B cell (primary cell): ENCODE measurements around the gene ATP2A1. TPM values are rescaled to one million over a fixed set of nuclear protein-coding genes. Genes with fewer than 3 reads are reported as not detected.

Experiments
- ATAC-seq: fragments of 200-7000 bp; cut with Tn5 transposase; one replicate; pipeline ENCODE4 v1.10.0; 2021; ENCODE audit warnings: low read depth, mild to moderate bottlenecking, moderate number of reproducible peaks, moderate library complexity
- CTCF ChIA-PET: fragments of 350-600 bp; sonication (Branson Sonifier 250); formaldehyde crosslinking; loops from one replicate; lab custom pipeline; 2021; ENCODE audit warnings: antibody characterized with exemption, inconsistent platforms; lab: Charles Lee
- POLR2A ChIA-PET: fragments of 350-600 bp; sonication (Branson Sonifier 250); formaldehyde crosslinking; loops from one replicate; lab custom pipeline; 2021; ENCODE audit warnings: antibody characterized with exemption; lab: Charles Lee
- DNase-seq: peaks from one replicate; pipeline ENCODE4 v3.0.0; 2013
- H2AFZ ChIP-seq: 2 replicates; pipeline ENCODE4 v1.6.1; 2012; ENCODE audit warnings: mild to moderate bottlenecking, low read depth, low read length; ENCODE audit not compliant: insufficient read depth, poor library complexity, severe bottlenecking
- H3K27ac ChIP-seq, 2 donors: 1 replicate in 1 of 2; 2 replicates in 1 of 2; pipeline ENCODE4 v1.5.1; 2012 to 2013; ENCODE audit warnings: low read length in 2 of 2, mild to moderate bottlenecking in 2 of 2, moderate library complexity in 1 of 2
- H3K27me3 ChIP-seq, 4 experiments: fragments of 200-600 bp in 1 of 4; sonication (generic) in 1 of 4; replicated peaks in 1 of 4; 1 replicate in 2 of 4; 2 replicates in 2 of 4; pipeline versions ENCODE4 v1.6.1 to v1.7.0; 2013 to 2016; ENCODE audit warnings: low read length in 3 of 4, mild to moderate bottlenecking in 2 of 4, mixed read lengths in 1 of 4, moderate library complexity in 1 of 4; ENCODE audit not compliant: insufficient read depth in 4 of 4, control insufficient read depth in 3 of 4; ENCODE audit errors: control extremely low read depth in 1 of 4
- H3K36me3 ChIP-seq, 2 experiments: replicated peaks in 1 of 2; 1 replicate in 1 of 2; 2 replicates in 1 of 2; pipeline versions ENCODE4 v1.6.1 to v1.7.1; 2013; ENCODE audit warnings: low read length in 1 of 2; ENCODE audit not compliant: insufficient read depth in 2 of 2, control insufficient read depth in 1 of 2; ENCODE audit errors: control extremely low read depth in 1 of 2, extremely low read depth in 1 of 2
- H3K4me1 ChIP-seq, 2 donors: fragments of 200-600 bp in 1 of 2; sonication (generic) in 1 of 2; 1 replicate in 1 of 2; 2 replicates in 1 of 2; pipeline versions ENCODE4 v1.5.1 to v1.6.1; 2013 to 2017; ENCODE audit warnings: low read length in 2 of 2; ENCODE audit not compliant: control insufficient read depth in 2 of 2, insufficient read depth in 2 of 2
- H3K4me2 ChIP-seq: replicated peaks from 2 replicates; pipeline ENCODE3; 2012; ENCODE audit warnings: mild to moderate bottlenecking, low read depth, low read length; ENCODE audit not compliant: poor library complexity, severe bottlenecking
- H3K4me3 ChIP-seq, 5 experiments: fragments of 200-600 bp in 1 of 5; sonication (generic) in 1 of 5; 1 replicate in 3 of 5; 2 replicates in 2 of 5; pipeline versions ENCODE4 v1.5.1 to v1.7.0; 2011 to 2016; ENCODE audit warnings: low read length in 4 of 5, mild to moderate bottlenecking in 4 of 5, low read depth in 2 of 5, control low read depth in 1 of 5, moderate library complexity in 1 of 5; ENCODE audit not compliant: insufficient read depth in 1 of 5; ENCODE audit errors: control extremely low read depth in 1 of 5, extremely low read depth in 1 of 5
- H3K79me2 ChIP-seq: fragments of 200-600 bp; sonication (generic); one replicate; pipeline ENCODE4 v1.6.0; 2016; ENCODE audit warnings: low read length; ENCODE audit not compliant: control insufficient read depth, insufficient read depth
- H3K9ac ChIP-seq: fragments of 200-600 bp; sonication (generic); 2 replicates; pipeline ENCODE4 v1.6.1; 2017; ENCODE audit warnings: mild to moderate bottlenecking, low read length, moderate library complexity
- H3K9me3 ChIP-seq, 3 donors: one replicate each; pipeline versions ENCODE4 v1.6.1 to v1.7.1; 2013; ENCODE audit warnings: low read length in 2 of 3; ENCODE audit not compliant: control insufficient read depth in 2 of 3, insufficient read depth in 1 of 3; ENCODE audit errors: control extremely low read depth in 1 of 3
- H4K20me1 ChIP-seq: 2 replicates; pipeline ENCODE4 v1.6.0; 2012; ENCODE audit warnings: mild to moderate bottlenecking, low read length; ENCODE audit not compliant: insufficient read depth, control insufficient read depth, poor library complexity, severe bottlenecking
- H3K27ac Mint-ChIP-seq: one replicate; pipeline ENCODE4 v1.8.0; 2021; ENCODE audit warnings: mixed read lengths
- H3K27me3 Mint-ChIP-seq: one replicate; pipeline ENCODE4 v1.8.0; 2021; ENCODE audit warnings: mixed read lengths
- H3K4me1 Mint-ChIP-seq: one replicate; pipeline ENCODE4 v1.8.0; 2021; ENCODE audit warnings: mixed read lengths
- H3K4me3 Mint-ChIP-seq: one replicate; pipeline ENCODE4 v1.8.0; 2021; ENCODE audit warnings: mixed read lengths
- H3K9me3 Mint-ChIP-seq: one replicate; pipeline ENCODE4 v1.8.0; 2022; ENCODE audit warnings: mixed read lengths; ENCODE audit not compliant: insufficient read depth
- EZH2 ChIP-seq: IDR thresholded peaks from 2 replicates; pipeline ENCODE4 v1.6.1; 2012; ENCODE audit warnings: borderline replicate concordance, low read depth, mild to moderate bottlenecking, moderate library complexity, low read length; ENCODE audit not compliant: insufficient read depth, poor library complexity, severe bottlenecking
- WGBS: methylation state at CpG from one replicate; pipeline ENCODE4 v1.1.5; 2013; ENCODE audit warnings: missing lambda C conversion rate; ENCODE audit not compliant: insufficient coverage; 5-methylcytosine and 5-hydroxymethylcytosine counted together
- intact Hi-C: fragments of 100-400 bp; cut with micrococcal nuclease; formaldehyde crosslinking; loops from one replicate; pipeline ENCODE4 v1.10.0; 2022
- polyA plus RNA-seq: library from polyadenylated mRNA; depleted of rRNA; stranded (reverse); fragments of >200 nt; gene quantifications from 2 replicates; pipeline ENCODE4 v1.2.3, GENCODE V29; 2012
- total RNA-seq, 2 donors: library from RNA; stranded (reverse); fragments of 120-200 nt in 1 of 2; gene quantifications; 1 replicate in 1 of 2; 2 replicates in 1 of 2; pipeline versions ENCODE4 v1.2.3 to v1.2.4, GENCODE V29; 2013 to 2022
- TF ChIP-seq, protein P1 (sequence below): fragments of 200-600 bp; IDR thresholded peaks from one replicate; pipeline ENCODE4 v1.8.0; 2022; ENCODE audit warnings: antibody characterized with exemption, mild to moderate bottlenecking

ATP2A1 gene
- total and polyA plus RNA-seq, 2 donors (not counting 1 experiment from before 2014, with no cell fraction given), result 0.31 to 0.84 TPM

DNA sequence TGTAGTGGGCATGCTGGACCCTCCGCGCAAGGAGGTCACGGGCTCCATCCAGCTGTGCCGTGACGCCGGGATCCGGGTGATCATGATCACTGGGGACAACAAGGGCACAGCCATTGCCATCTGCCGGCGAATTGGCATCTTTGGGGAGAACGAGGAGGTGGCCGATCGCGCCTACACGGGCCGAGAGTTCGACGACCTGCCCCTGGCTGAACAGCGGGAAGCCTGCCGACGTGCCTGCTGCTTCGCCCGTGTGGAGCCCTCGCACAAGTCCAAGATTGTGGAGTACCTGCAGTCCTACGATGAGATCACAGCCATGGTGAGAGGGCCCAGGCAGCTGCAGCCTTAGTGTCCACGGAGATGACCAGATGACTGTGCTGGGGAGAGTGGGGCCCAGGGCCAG lies 22.3 kb downstream of the ATP2A1 start:
- Histone ChIP-seq H3K4me1 (peaks cover 12 to 16% of the 10 kb centered on the region in 2 donors), H3K27me3 (no peaks in the 10 kb centered on the region), H3K79me2 (no peaks in the 10 kb centered on the region), H3K9ac (no peak overlapping the region), H3K36me3 (peaks cover 2 to 21% of the 10 kb centered on the region in 2 experiments), H3K9me3 (no peaks in the 10 kb centered on the region), H3K4me3 (no peak overlapping the region), H4K20me1 (peaks cover 13% of the 10 kb centered on the region), H3K4me2 (no peak overlapping the region), H3K27ac (no peak overlapping the region), H2AFZ (no peak overlapping the region)
- WGBS, result 98% methylated on average over 25 of the region's 25 CpGs
- CTCF ChIA-PET, result interaction anchor here (0.9 to 2.8 kb wide), 2 partner anchors 30 to 44 kb away, joined by 3 to 8 read pairs; no protein-coding TSS in a partner anchor
- intact Hi-C loops, result no loop called here
- ATAC-seq, result no peak
- Mint-ChIP-seq H3K4me3 (no peak overlapping the region), H3K27ac (peak overlapping the region; percentile 15), H3K9me3 (no peaks in the 10 kb centered on the region), H3K27me3 (no peaks in the 10 kb centered on the region), H3K4me1 (peaks cover 19% of the 10 kb centered on the region)
- TF ChIP-seq EZH2, result no peak
- TF ChIP-seq, protein P1, sequence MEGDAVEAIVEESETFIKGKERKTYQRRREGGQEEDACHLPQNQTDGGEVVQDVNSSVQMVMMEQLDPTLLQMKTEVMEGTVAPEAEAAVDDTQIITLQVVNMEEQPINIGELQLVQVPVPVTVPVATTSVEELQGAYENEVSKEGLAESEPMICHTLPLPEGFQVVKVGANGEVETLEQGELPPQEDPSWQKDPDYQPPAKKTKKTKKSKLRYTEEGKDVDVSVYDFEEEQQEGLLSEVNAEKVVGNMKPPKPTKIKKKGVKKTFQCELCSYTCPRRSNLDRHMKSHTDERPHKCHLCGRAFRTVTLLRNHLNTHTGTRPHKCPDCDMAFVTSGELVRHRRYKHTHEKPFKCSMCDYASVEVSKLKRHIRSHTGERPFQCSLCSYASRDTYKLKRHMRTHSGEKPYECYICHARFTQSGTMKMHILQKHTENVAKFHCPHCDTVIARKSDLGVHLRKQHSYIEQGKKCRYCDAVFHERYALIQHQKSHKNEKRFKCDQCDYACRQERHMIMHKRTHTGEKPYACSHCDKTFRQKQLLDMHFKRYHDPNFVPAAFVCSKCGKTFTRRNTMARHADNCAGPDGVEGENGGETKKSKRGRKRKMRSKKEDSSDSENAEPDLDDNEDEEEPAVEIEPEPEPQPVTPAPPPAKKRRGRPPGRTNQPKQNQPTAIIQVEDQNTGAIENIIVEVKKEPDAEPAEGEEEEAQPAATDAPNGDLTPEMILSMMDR, result no peak
- no peak for DNase-seq
- POLR2A ChIA-PET, result no interaction called here

DNA sequence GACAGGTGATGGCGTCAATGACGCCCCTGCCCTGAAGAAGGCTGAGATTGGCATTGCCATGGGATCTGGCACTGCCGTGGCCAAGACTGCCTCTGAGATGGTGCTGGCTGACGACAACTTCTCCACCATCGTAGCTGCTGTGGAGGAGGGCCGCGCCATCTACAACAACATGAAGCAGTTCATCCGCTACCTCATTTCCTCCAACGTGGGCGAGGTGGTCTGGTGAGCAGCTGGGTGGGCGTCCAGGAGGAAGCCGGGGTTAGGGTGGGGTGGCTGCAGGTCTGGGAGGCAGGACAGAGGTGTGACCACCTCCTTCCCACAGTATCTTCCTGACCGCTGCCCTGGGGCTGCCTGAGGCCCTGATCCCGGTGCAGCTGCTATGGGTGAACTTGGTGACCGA lies 23.6 kb downstream of the ATP2A1 start:
- Histone ChIP-seq H3K9me3 (no peaks in the 10 kb centered on the region), H3K9ac (no peak overlapping the region), H2AFZ (no peak overlapping the region), H4K20me1 (peaks cover 13% of the 10 kb centered on the region), H3K79me2 (no peaks in the 10 kb centered on the region), H3K4me1 (peaks cover 12 to 16% of the 10 kb centered on the region in 2 donors), H3K27ac (no peak overlapping the region), H3K4me2 (no peak overlapping the region), H3K4me3 (no peak overlapping the region), H3K36me3 (peaks cover 2 to 30% of the 10 kb centered on the region in 2 experiments), H3K27me3 (no peaks in the 10 kb centered on the region)
- no peak for TF ChIP-seq EZH2
- TF ChIP-seq, protein P1, result no peak
- Mint-ChIP-seq H3K27ac (no peak overlapping the region), H3K4me1 (peaks cover 16% of the 10 kb centered on the region), H3K27me3 (no peaks in the 10 kb centered on the region), H3K9me3 (no peaks in the 10 kb centered on the region), H3K4me3 (no peak overlapping the region)
- intact Hi-C loops, result loop anchor here (2.0 kb wide), 1 partner anchor 43 kb away; no protein-coding TSS in a partner anchor
- ATAC-seq (no peak), DNase-seq (peak; percentile 20)
- CTCF ChIA-PET, result interaction anchor here (1.2 to 1.3 kb wide), 2 partner anchors 23 to 43 kb away, joined by 3 to 4 read pairs; partner anchors contain the start of gene ATP2A1
- WGBS, result 87% methylated on average over 6 of the region's 15 CpGs
- POLR2A ChIA-PET, result interaction anchor here (0.5 to 1.1 kb wide), 3 partner anchors 11 to 30 kb away, joined by 3 to 4 read pairs (median 4); partner anchors contain the start of gene CD19
